Mesenchymal stem cell (in vitro differentiated cells and primary cell): ENCODE measurements around the gene CEP20.
A peak's percentile ranks its signal among the peaks of the same experiment; 100 is the strongest.

Experiments used
- DNase-seq: peaks from one replicate; pipeline ENCODE4 v3.0.0-alpha.2; 2013
- H2AFZ ChIP-seq: one replicate; pipeline ENCODE4 v1.6.1; 2013; ENCODE audit warnings: low read depth, mild to moderate bottlenecking, control low read depth, inconsistent platforms, low read length, moderate library complexity
- H2AK5ac ChIP-seq: 2 replicates; pipeline ENCODE4 v1.6.1; 2013; ENCODE audit warnings: low read length, moderate library complexity, mild to moderate bottlenecking, inconsistent platforms; ENCODE audit not compliant: severe bottlenecking
- H2BK120ac ChIP-seq: one replicate; pipeline ENCODE4 v1.6.1; 2013; ENCODE audit warnings: low read depth, mild to moderate bottlenecking, inconsistent platforms, low read length, moderate library complexity
- H2BK12ac ChIP-seq, 2 experiments: one replicate each; pipeline ENCODE4 v1.6.1; 2013; ENCODE audit warnings: inconsistent platforms in 2 of 2, low read length in 2 of 2, mild to moderate bottlenecking in 2 of 2, moderate library complexity in 2 of 2, control low read depth in 1 of 2
- H2BK15ac ChIP-seq: one replicate; pipeline ENCODE4 v1.6.1; 2013; ENCODE audit warnings: mild to moderate bottlenecking, low read depth, inconsistent platforms; ENCODE audit not compliant: poor library complexity, severe bottlenecking
- H2BK5ac ChIP-seq: 2 replicates; pipeline ENCODE4 v1.6.1; 2013; ENCODE audit warnings: low read depth, mild to moderate bottlenecking, low read length, control low read depth, inconsistent platforms; ENCODE audit not compliant: poor library complexity, severe bottlenecking
- H3K14ac ChIP-seq, 2 experiments: one replicate each; pipeline ENCODE4 v1.6.1; 2013; ENCODE audit warnings: inconsistent platforms in 2 of 2, low read length in 2 of 2, control low read depth in 1 of 2, mild to moderate bottlenecking in 1 of 2, moderate library complexity in 1 of 2
- H3K18ac ChIP-seq, 2 experiments: one replicate each; pipeline ENCODE4 v1.6.1; 2013; ENCODE audit warnings: inconsistent platforms in 2 of 2, low read length in 2 of 2, control low read depth in 1 of 2, low read depth in 1 of 2, mild to moderate bottlenecking in 1 of 2
- H3K23ac ChIP-seq, 2 experiments: one replicate each; pipeline ENCODE4 v1.6.1; 2013; ENCODE audit warnings: inconsistent platforms in 2 of 2, low read length in 2 of 2, mild to moderate bottlenecking in 2 of 2, moderate library complexity in 2 of 2, control low read depth in 1 of 2
- H3K27ac ChIP-seq: 2 replicates; pipeline ENCODE4 v1.5.1; 2013; ENCODE audit warnings: mild to moderate bottlenecking, moderate library complexity, low read length, control low read depth, inconsistent platforms; ENCODE audit not compliant: poor library complexity, severe bottlenecking
- H3K27me3 ChIP-seq, 2 experiments: 2 replicates each; pipeline versions ENCODE4 v1.6.1 to v1.7.0; 2013; ENCODE audit warnings: low read length in 2 of 2, mild to moderate bottlenecking in 2 of 2, moderate library complexity in 2 of 2, control low read depth in 1 of 2, inconsistent platforms in 1 of 2; ENCODE audit not compliant: control insufficient read depth in 1 of 2, insufficient read depth in 1 of 2
- H3K36me3 ChIP-seq, 2 experiments: 2 replicates each; pipeline versions ENCODE4 v1.6.1 to v1.7.0; 2013; ENCODE audit warnings: low read length in 2 of 2, control low read depth in 1 of 2, inconsistent platforms in 1 of 2, low read depth in 1 of 2, mild to moderate bottlenecking in 1 of 2; ENCODE audit not compliant: insufficient read depth in 2 of 2, control insufficient read depth in 1 of 2
- H3K4ac ChIP-seq, 2 experiments: one replicate each; pipeline ENCODE4 v1.6.1; 2013; ENCODE audit warnings: inconsistent platforms in 2 of 2, low read length in 2 of 2, mild to moderate bottlenecking in 2 of 2, moderate library complexity in 2 of 2, control low read depth in 1 of 2, low read depth in 1 of 2
- H3K4me1 ChIP-seq: 2 replicates; pipeline ENCODE4 v1.6.1; 2013; ENCODE audit warnings: low read depth, low read length, control low read depth; ENCODE audit not compliant: control insufficient read depth, insufficient read depth
- H3K4me2 ChIP-seq: 2 replicates; pipeline ENCODE4 v1.6.1; 2013; ENCODE audit warnings: low read length, mild to moderate bottlenecking, inconsistent platforms; ENCODE audit not compliant: poor library complexity, severe bottlenecking
- H3K4me3 ChIP-seq, 2 experiments: 2 replicates each; pipeline versions ENCODE4 v1.5.1 to v1.7.0; 2013; ENCODE audit warnings: low read length in 2 of 2, mild to moderate bottlenecking in 2 of 2, control low read depth in 1 of 2, low read depth in 1 of 2; ENCODE audit not compliant: insufficient read depth in 1 of 2
- H3K79me1 ChIP-seq: replicated peaks from 2 replicates; pipeline ENCODE4 v1.6.1; 2013; ENCODE audit warnings: mild to moderate bottlenecking, control low read depth, low read length, inconsistent platforms; ENCODE audit not compliant: poor library complexity, severe bottlenecking
- H3K9ac ChIP-seq: 2 replicates; pipeline ENCODE4 v1.7.0; 2013; ENCODE audit warnings: mild to moderate bottlenecking, low read length, moderate library complexity
- H3K9me3 ChIP-seq: 2 replicates; pipeline ENCODE4 v1.7.0; 2013; ENCODE audit warnings: mild to moderate bottlenecking, low read length; ENCODE audit not compliant: control insufficient read depth
- H4K8ac ChIP-seq: one replicate; pipeline ENCODE4 v1.6.1; 2013; ENCODE audit warnings: inconsistent platforms, mild to moderate bottlenecking, low read length, moderate library complexity
- H4K91ac ChIP-seq: one replicate; pipeline ENCODE4 v1.6.1; 2013; ENCODE audit warnings: mild to moderate bottlenecking, low read length, inconsistent platforms
- WGBS: methylation state at CpG from one replicate; pipeline ENCODE4 v1.1.7; 2013; ENCODE audit warnings: mixed read lengths; 5-methylcytosine and 5-hydroxymethylcytosine counted together

The CEP20 gene

DNA sequence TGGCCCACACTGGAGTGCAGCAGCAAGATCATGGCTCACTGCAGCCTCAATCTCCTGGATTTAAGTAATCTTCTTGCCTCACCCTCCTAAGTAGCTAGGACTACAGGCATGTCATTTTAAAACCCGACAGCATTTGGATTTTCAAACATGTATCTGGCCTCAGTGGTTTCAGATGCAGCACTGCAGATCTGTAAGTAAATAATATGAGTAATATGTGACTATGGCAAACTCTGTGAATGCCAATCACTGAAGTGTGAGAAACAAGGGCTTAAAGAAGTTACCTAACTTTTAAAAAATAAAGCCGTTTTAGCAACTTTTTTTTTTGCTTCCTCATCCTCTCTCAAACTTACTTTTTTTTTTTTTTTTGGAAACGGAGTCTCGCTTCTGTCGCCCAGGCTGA, 11.9 kb downstream of the CEP20 start:
- H2BK12ac ChIP-seq = no peak overlapping the region
- H3K4me3 ChIP-seq = no peak overlapping the region
- no peak overlapping the region for H3K23ac ChIP-seq
- no peak overlapping the region for H2BK5ac ChIP-seq
- H3K9me3 ChIP-seq = no peaks in the 10 kb centered on the region
- no peak overlapping the region for H4K8ac ChIP-seq
- H2BK15ac ChIP-seq = no peak overlapping the region
- H3K36me3 ChIP-seq = peaks cover 19 to 29% of the 10 kb centered on the region in 2 experiments
- H3K18ac ChIP-seq = peak overlapping the region in 1 of 2 experiments; percentile 8
- H3K4ac ChIP-seq = no peak overlapping the region
- H3K79me1 ChIP-seq = peaks cover 18% of the 10 kb centered on the region
- H3K14ac ChIP-seq = no peak overlapping the region
- no peak overlapping the region for H2BK120ac ChIP-seq
- H2AK5ac ChIP-seq = no peak overlapping the region
- no peak overlapping the region for H3K4me2 ChIP-seq
- H3K27ac ChIP-seq = peak overlapping the region; percentile 61
- no peak overlapping the region for H3K9ac ChIP-seq
- no peak for DNase-seq
- 98% methylated on average over 5 of the region's 5 CpGs for WGBS
- H3K4me1 ChIP-seq = peaks cover 10% of the 10 kb centered on the region
- no peak overlapping the region for H4K91ac ChIP-seq
- H3K27me3 ChIP-seq = no peaks in the 10 kb centered on the region
- no peak overlapping the region for H2AFZ ChIP-seq

DNA sequence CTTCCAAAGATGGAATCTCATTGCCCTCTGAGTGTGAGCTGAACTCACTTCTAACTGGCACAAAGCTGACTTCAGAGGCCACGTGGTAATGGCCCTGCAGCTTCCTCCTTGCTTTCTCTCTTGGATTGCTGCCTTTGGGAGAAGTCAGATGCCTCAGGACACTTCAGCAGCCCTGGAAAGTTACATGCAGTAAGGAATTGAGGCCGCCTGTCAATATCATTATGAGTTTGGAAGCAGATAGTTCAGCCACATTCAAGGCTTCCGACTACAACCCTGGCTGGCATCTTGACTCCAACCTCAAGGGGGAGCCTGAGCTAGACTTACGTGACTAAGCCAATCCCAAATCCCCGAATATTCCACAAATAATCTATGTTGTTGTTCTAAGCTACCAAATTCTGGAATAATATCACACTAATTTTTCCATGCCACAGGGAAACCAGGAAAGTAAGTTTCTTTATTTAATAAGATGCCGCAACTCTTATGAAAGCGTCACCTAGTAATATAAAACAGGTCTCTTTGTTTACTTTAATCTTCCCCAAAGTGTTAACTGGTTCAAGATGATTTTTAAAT, 13.6 kb downstream of the CEP20 start:
- Histone ChIP-seq H3K4me2 (no peak overlapping the region), H2BK5ac (no peak overlapping the region), H2AK5ac (no peak overlapping the region), H2AFZ (no peak overlapping the region), H3K27ac (no peak overlapping the region), H2BK15ac (no peak overlapping the region), H3K14ac (no peak overlapping the region), H3K23ac (no peak overlapping the region), H3K4me3 (no peak overlapping the region), H2BK120ac (no peak overlapping the region), H2BK12ac (peak overlapping the region in 1 of 2 experiments; percentile 93), H3K4ac (peak overlapping the region in 1 of 2 experiments; percentile 51), H3K9me3 (no peaks in the 10 kb centered on the region), H3K79me1 (peaks cover 21% of the 10 kb centered on the region), H3K4me1 (peaks cover 7% of the 10 kb centered on the region), H4K8ac (peak overlapping the region; percentile 93), H3K9ac (peak overlapping the region; percentile 82), H3K27me3 (no peaks in the 10 kb centered on the region), H3K36me3 (peaks cover 19 to 41% of the 10 kb centered on the region in 2 experiments), H3K18ac (peak overlapping the region in 1 of 2 experiments; percentile 80), H4K91ac (peak overlapping the region; percentile 39)
- peak; percentile 76 for DNase-seq
- WGBS = 34% methylated on average over 4 of the region's 7 CpGs

DNA sequence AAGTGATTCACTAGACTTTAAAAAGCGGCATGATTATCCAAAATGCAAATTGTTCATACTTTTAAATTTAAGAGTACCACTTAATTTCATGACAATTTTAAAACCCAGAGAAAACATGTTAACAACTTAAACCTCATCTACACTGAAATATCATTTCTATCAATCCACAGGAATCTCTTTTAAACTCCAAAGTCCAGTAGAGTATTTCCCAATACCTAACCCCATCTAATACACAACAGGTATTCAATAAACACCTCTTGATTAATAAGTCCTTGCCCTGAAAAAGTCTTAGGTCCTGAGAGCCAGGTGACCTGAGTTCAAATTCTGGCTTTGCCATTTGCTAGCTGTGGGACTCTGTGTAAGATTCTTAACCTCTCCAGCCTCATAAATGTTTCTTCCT, 14.7 kb downstream of the CEP20 start:
- H2BK12ac ChIP-seq = no peak overlapping the region
- H2AFZ ChIP-seq = no peak overlapping the region
- no peaks in the 10 kb centered on the region for H3K27me3 ChIP-seq
- H3K4me1 ChIP-seq = peaks cover 6% of the 10 kb centered on the region
- H4K91ac ChIP-seq = no peak overlapping the region
- H3K4me3 ChIP-seq = no peak overlapping the region
- no peak overlapping the region for H2BK120ac ChIP-seq
- H3K79me1 ChIP-seq = peaks cover 26% of the 10 kb centered on the region
- H3K9me3 ChIP-seq = no peaks in the 10 kb centered on the region
- no peak overlapping the region for H2AK5ac ChIP-seq
- no peak overlapping the region for H3K4ac ChIP-seq
- DNase-seq = no peak
- no peak overlapping the region for H3K4me2 ChIP-seq
- peaks cover 24 to 50% of the 10 kb centered on the region in 2 experiments for H3K36me3 ChIP-seq
- H4K8ac ChIP-seq = no peak overlapping the region
- no peak overlapping the region for H2BK15ac ChIP-seq
- H3K27ac ChIP-seq = no peak overlapping the region
- H3K9ac ChIP-seq = peak overlapping the region; percentile 36
- H3K23ac ChIP-seq = no peak overlapping the region
- no peak overlapping the region for H3K14ac ChIP-seq
- WGBS = 94% methylated on average over 1 of the region's 1 CpG
- H3K18ac ChIP-seq = no peak overlapping the region
- H2BK5ac ChIP-seq = no peak overlapping the region

DNA sequence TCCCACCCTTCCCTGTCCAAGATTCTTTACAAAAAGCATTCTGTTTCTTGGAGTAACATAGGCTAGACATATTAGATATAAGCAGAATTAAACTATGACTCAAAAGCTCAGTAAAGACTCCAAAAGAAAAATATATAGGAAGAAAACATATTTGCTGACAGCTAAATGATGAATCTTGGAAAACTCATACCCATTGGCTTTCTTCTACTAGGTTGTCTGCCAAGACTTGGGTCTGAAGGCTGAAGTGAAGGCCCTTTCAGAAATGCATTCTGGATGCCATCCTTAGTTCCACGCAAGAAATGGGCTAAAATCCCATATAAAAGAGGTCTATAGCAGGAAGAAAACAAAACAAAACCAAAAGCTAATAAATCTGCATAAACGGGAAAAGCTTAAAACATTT, 15.1 kb downstream of the CEP20 start:
- Histone ChIP-seq H3K18ac (no peak overlapping the region), H2AFZ (no peak overlapping the region)
- WGBS = 98% methylated on average over 2 of the region's 2 CpGs

More for the DNA sequence above, 15.1 kb downstream of the CEP20 start:
- Histone ChIP-seq H3K4me1 (peaks cover 6% of the 10 kb centered on the region), H3K4ac (no peak overlapping the region), H2BK120ac (no peak overlapping the region), H3K23ac (no peak overlapping the region), H4K91ac (no peak overlapping the region), H2BK5ac (no peak overlapping the region), H3K36me3 (peaks cover 21 to 55% of the 10 kb centered on the region in 2 experiments), H3K27me3 (no peaks in the 10 kb centered on the region), H2BK15ac (no peak overlapping the region), H2AK5ac (no peak overlapping the region), H3K9ac (peak overlapping the region; percentile 36), H3K4me2 (no peak overlapping the region), H3K14ac (no peak overlapping the region), H3K79me1 (peaks cover 25% of the 10 kb centered on the region), H2BK12ac (no peak overlapping the region), H3K9me3 (no peaks in the 10 kb centered on the region), H3K4me3 (no peak overlapping the region), H4K8ac (no peak overlapping the region), H3K27ac (no peak overlapping the region)
- DNase-seq = no peak
